SU-DHL-6 (cell line): Measurements from ENCODE around the gene NEK10.

Experiments used
- CTCF ChIP-seq: fragments of 200-600 bp; sonication (generic); IDR thresholded peaks from one replicate; pipeline ENCODE4 v1.5.1; 2017; ENCODE audit warnings: antibody characterized with exemption, mild to moderate bottlenecking, low read length, moderate library complexity; ENCODE audit not compliant: insufficient read depth, poor library complexity, severe bottlenecking
- EZH2phosphoT487 ChIP-seq: fragments of 200-600 bp; sonication (generic), shearing (Covaris generic); conservative IDR thresholded peaks from 2 replicates; pipeline ENCODE4 v1.6.1; 2018; ENCODE audit warnings: mild to moderate bottlenecking, antibody characterized with exemption, low read length, moderate library complexity, mixed read lengths

- no peak for TF ChIP-seq CTCF
- TF ChIP-seq EZH2phosphoT487 = no peak
Measured at GRCh38 chr3:27323087-27323570, 46.1 kb downstream of the NEK10 start.
